Measurements from ENCODE around the gene C16orf89.
"Not testable (repeated sequence)": the region's sequence is repeated elsewhere in the genome, so short reads cannot be mapped to it uniquely, and the experiment has no call there.

C16orf89 gene

GRCh38 chr16:5060073-5060641 lies 5.6 kb downstream of the C16orf89 start:
- DNase-seq (ENCODE audit: low spot score), result no peak

- no peak for DNase-seq (ENCODE audit: low spot score)
These were observed 6.2 kb downstream of the C16orf89 start for GRCh38 chr16:5059386-5060072.

- peak; percentile 31 for DNase-seq (ENCODE audit: low spot score)
These were observed 7.3 kb downstream of the C16orf89 start for GRCh38 chr16:5058476-5058875.

- DNase-seq (ENCODE audit: low spot score), result peak; percentile 44
These were observed 9.4 kb downstream of the C16orf89 start for GRCh38 chr16:5056352-5056751.

- DNase-seq (ENCODE audit: low spot score), result no peak
These were observed 10.6 kb downstream of the C16orf89 start for GRCh38 chr16:5054876-5055865.

GRCh38 chr16:5046914-5047313 lies 18.8 kb downstream of the C16orf89 start:
- DNase-seq (ENCODE audit: low spot score), result no peak

- no peak for DNase-seq (ENCODE audit: low spot score)
These were observed 20.1 kb downstream of the C16orf89 start for GRCh38 chr16:5045499-5046115.

- DNase-seq (ENCODE audit: low spot score), result not testable (repeated sequence)
These were observed 21.2 kb downstream of the C16orf89 start for GRCh38 chr16:5044581-5044980.

GRCh38 chr16:5044011-5044540 lies 21.7 kb downstream of the C16orf89 start:
- DNase-seq (ENCODE audit: low spot score), result no peak

- peak; percentile 28 for DNase-seq (ENCODE audit: low spot score)
These were observed 23.1 kb downstream of the C16orf89 start for GRCh38 chr16:5042574-5043171.

GRCh38 chr16:5041600-5042133 lies 24.1 kb downstream of the C16orf89 start:
- peak; percentile 24 for DNase-seq (ENCODE audit: low spot score)

- DNase-seq (ENCODE audit: low spot score), result no peak
These were observed 25.3 kb downstream of the C16orf89 start for GRCh38 chr16:5040451-5040850.

GRCh38 chr16:5036228-5037156 lies 29.3 kb downstream of the C16orf89 start:
- no peak for DNase-seq (ENCODE audit: low spot score)

- no peak for DNase-seq (ENCODE audit: low spot score)
These were observed 29.9 kb downstream of the C16orf89 start for GRCh38 chr16:5035909-5036227.

- DNase-seq (ENCODE audit: low spot score), result no peak
These were observed 31.6 kb downstream of the C16orf89 start for GRCh38 chr16:5034167-5034523.

- DNase-seq (ENCODE audit: low spot score), result peak; percentile 93
These were observed 32.2 kb downstream of the C16orf89 start, which contains the start of gene NAGPA for GRCh38 chr16:5033256-5034166. Gene NAGPA (minus strand): TSS chr16:5033935. CDS start chr16:5033914, 21 bp downstream.

- no peak for DNase-seq (ENCODE audit: low spot score)
These were observed 33.0 kb downstream of the C16orf89 start for GRCh38 chr16:5032748-5033167.

- DNase-seq (ENCODE audit: low spot score), result no peak
These were observed 34.2 kb downstream of the C16orf89 start for GRCh38 chr16:5031601-5032000.

- no peak for DNase-seq (ENCODE audit: low spot score)
These were observed 35.4 kb downstream of the C16orf89 start for GRCh38 chr16:5030251-5030870.
